Psoas muscle (tissue), 8 donors: ENCODE measurements around the gene RBM20. TPM values are rescaled to one million over a fixed set of nuclear protein-coding genes. Genes with fewer than 3 reads are reported as not detected.

Source experiments
- ATAC-seq, 4 donors: fragments of 200-7000 bp; cut with Tn5 transposase; one replicate each; pipeline ENCODE4 v1.9.1; 2020; ENCODE audit warnings: moderate library complexity in 3 of 4, mild to moderate bottlenecking in 2 of 4
- DNase-seq, 2 donors: peaks; one replicate each; pipeline ENCODE4 v3.0.0-alpha.2; 2020
- H3K27ac ChIP-seq: fragments of 200-600 bp; one replicate; pipeline ENCODE4 v1.8.0; 2022
- H3K27me3 ChIP-seq, 3 donors: fragments of 200-600 bp in 1 of 3; one replicate each; pipeline versions ENCODE4 v1.6.1 to v1.8.0; 2013 to 2022; ENCODE audit warnings: low read length in 2 of 3, mild to moderate bottlenecking in 2 of 3, moderate library complexity in 1 of 3; ENCODE audit not compliant: insufficient read depth in 3 of 3
- H3K36me3 ChIP-seq, 2 donors: fragments of 200-600 bp in 1 of 2; one replicate each; pipeline versions ENCODE4 v1.6.1 to v1.8.0; 2013 to 2022; ENCODE audit warnings: low read depth in 1 of 2, mild to moderate bottlenecking in 1 of 2, moderate library complexity in 1 of 2; ENCODE audit not compliant: insufficient read depth in 1 of 2
- H3K4me1 ChIP-seq: fragments of 200-600 bp; one replicate; pipeline ENCODE4 v1.8.0; 2022
- H3K4me3 ChIP-seq: fragments of 200-600 bp; one replicate; pipeline ENCODE4 v1.8.0; 2022; ENCODE audit warnings: mild to moderate bottlenecking
- H3K9me3 ChIP-seq: fragments of 200-600 bp; one replicate; pipeline ENCODE4 v1.8.0; 2022
- CTCF ChIP-seq: fragments of 200-600 bp; IDR thresholded peaks from one replicate; pipeline ENCODE4 v1.8.0; 2022; ENCODE audit warnings: antibody characterized with exemption
- WGBS, 3 donors: extraction: QIAGEN DNeasy Blood & Tissue Kit; methylation state at CpG; one replicate each; pipeline versions ENCODE4 v1.1.6 to v1.1.7; 2013; 5-methylcytosine and 5-hydroxymethylcytosine counted together
- intact Hi-C, 2 donors: fragments of 100-400 bp; cut with DNase I; formaldehyde crosslinking; loops; one replicate each; pipeline versions ENCODE4 v1.11.0 to v1.14.2; 2022
- polyA plus RNA-seq, 3 donors: library from polyadenylated mRNA; stranded (reverse); fragments of 200-250 nt; gene quantifications; one replicate each; pipeline ENCODE4 v1.2.3, GENCODE V29; 2013
- total RNA-seq, 4 donors: library from RNA; stranded (reverse); fragmentation: NEBNext Ultra II Directional in 2 of 4; extraction: Animal tissue kit (Norgen Biotek cat#: 25700) in 2 of 4; gene quantifications; one replicate each; pipeline versions ENCODE4 v1.2.1 to v1.2.4, GENCODE V29; 2021 to 2023
- donor health status: healthy with polysubstance abuse.
- donor health status: DM: no; HTN: no; CAD: no; lungs with moderate emphysema.
- donor health status: Bipolar disorder and iron deficiency.
- donor health status: healthy.
- donor health status: DM: yes; HTN: yes; CAD: no.
- donor health status: DM: no; HTN: no; CAD: no.
- donor health status: DM: no; HTN: no; CAD: no.
- donor health status: DM: yes; HTN: yes; CAD: no.

RBM20 gene
- total and polyA plus RNA-seq, 7 donors = 1.6 to 48.8 (median 14.2) TPM

DNA sequence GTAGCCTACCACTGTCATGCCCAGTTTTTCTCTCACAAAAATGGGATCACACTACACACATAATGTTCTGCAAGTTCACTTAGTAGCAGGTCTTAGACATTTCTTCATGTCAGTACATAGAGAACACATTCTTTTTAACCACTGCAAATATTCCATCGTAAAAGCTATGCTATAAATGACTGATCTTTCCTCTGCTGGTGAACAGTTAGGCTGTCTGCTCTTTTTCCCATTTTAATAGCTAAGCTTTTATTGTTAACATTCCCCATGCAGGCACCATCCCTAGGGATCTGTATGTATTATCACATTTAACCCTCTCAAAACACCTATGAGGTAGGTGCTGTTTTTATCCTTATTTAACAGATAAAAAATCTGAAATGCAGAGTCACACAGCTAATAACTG, 181.4 kb downstream of the RBM20 start:
- DNase-seq (no peak), ATAC-seq (no peak)
- peaks cover 0 to 44% of the 10 kb centered on the region in 2 donors for H3K36me3 ChIP-seq
- TF ChIP-seq CTCF = no peak
- no peaks in the 10 kb centered on the region for H3K9me3 ChIP-seq
- H3K27ac ChIP-seq = no peak overlapping the region
- H3K27me3 ChIP-seq = no peaks in the 10 kb centered on the region
- WGBS, 3 donors = 62 to 89% (median 76%) methylated on average over 1 of the region's 1 CpG
- peaks cover 52% of the 10 kb centered on the region for H3K4me1 ChIP-seq
- intact Hi-C loops = loop anchor here in 1 of 2 donors (5.0 kb wide), 1 partner anchor 47 kb away; the partner anchor contains the start of gene PDCD4
- H3K4me3 ChIP-seq = no peak overlapping the region

DNA sequence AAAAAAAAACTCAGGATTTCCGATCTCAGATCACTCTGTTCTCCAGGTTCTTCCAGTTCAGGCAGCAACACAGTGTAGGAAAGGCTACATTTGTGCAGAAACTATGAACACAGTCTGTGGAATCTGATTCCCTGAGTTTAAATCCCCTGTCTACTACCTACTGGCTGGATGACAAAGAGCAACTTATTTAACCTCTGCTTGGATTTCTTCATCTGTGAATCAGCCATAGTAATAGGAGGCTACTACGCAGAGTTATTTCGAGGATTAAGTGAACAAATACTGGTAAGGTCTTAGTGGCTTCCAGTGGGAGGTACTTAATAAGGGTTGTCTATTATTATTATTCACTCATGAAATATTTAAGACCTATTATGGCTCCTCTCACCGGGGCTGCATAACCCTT, 183.3 kb downstream of the RBM20 start:
- 26 to 43% (median 27%) methylated on average over 4 of the region's 4 CpGs for WGBS, 3 donors
- peaks cover 41% of the 10 kb centered on the region for H3K4me1 ChIP-seq
- H3K4me3 ChIP-seq = no peak overlapping the region
- peaks cover 0 to 59% of the 10 kb centered on the region in 2 donors for H3K36me3 ChIP-seq
- no peaks in the 10 kb centered on the region for H3K9me3 ChIP-seq
- TF ChIP-seq CTCF = no peak
- H3K27ac ChIP-seq = peak overlapping the region; percentile 64
- intact Hi-C loops = loop anchor here in 1 of 2 donors (5.0 kb wide), 1 partner anchor 45 kb away; the partner anchor contains the start of gene PDCD4
- ATAC-seq = peak; percentile 88 to 91 (median 90)
- no peaks in the 10 kb centered on the region for H3K27me3 ChIP-seq
- no peak for DNase-seq

GRCh38 chr10:110827875-110828274, 183.7 kb downstream of the RBM20 start:
- no peaks in the 10 kb centered on the region for H3K27me3 ChIP-seq
- H3K9me3 ChIP-seq = no peaks in the 10 kb centered on the region
- H3K27ac ChIP-seq = peak overlapping the region; percentile 64
- no peak for TF ChIP-seq CTCF
- no peak for DNase-seq
- WGBS, 3 donors = 21 to 40% (median 29%) methylated on average over 8 of the region's 8 CpGs
- peak in 2 of 4 donors; percentile 10 to 31 for ATAC-seq
- H3K4me1 ChIP-seq = peaks cover 41% of the 10 kb centered on the region
- intact Hi-C loops = loop anchor here in 1 of 2 donors (5.0 kb wide), 1 partner anchor 44 kb away; the partner anchor contains the start of gene PDCD4
- peaks cover 0 to 59% of the 10 kb centered on the region in 2 donors for H3K36me3 ChIP-seq
- H3K4me3 ChIP-seq = no peak overlapping the region

GRCh38 chr10:110828525-110828924, 184.4 kb downstream of the RBM20 start:
- Histone ChIP-seq H3K36me3 (peaks cover 0 to 56% of the 10 kb centered on the region in 2 donors), H3K4me1 (peaks cover 44% of the 10 kb centered on the region), H3K4me3 (no peak overlapping the region), H3K27ac (peak overlapping the region; percentile 64), H3K27me3 (no peaks in the 10 kb centered on the region), H3K9me3 (no peaks in the 10 kb centered on the region)
- DNase-seq = no peak
- intact Hi-C loops = loop anchor here in 1 of 2 donors (5.0 kb wide), 1 partner anchor 44 kb away; the partner anchor contains the start of gene PDCD4
- ATAC-seq = no peak
- WGBS, 3 donors = 40 to 83% (median 57%) methylated on average over 2 of the region's 2 CpGs
- no peak for TF ChIP-seq CTCF
